DLD1 (cell line): ENCODE data around the gene CTBP2.

ENCODE experiments used
- in situ Hi-C: cut with HindIII; loops from 2 replicates; pipeline ENCODE4 v1.10.0; 2017; ENCODE audit warnings: low sequenced_read_pairs

The CTBP2 gene

DNA sequence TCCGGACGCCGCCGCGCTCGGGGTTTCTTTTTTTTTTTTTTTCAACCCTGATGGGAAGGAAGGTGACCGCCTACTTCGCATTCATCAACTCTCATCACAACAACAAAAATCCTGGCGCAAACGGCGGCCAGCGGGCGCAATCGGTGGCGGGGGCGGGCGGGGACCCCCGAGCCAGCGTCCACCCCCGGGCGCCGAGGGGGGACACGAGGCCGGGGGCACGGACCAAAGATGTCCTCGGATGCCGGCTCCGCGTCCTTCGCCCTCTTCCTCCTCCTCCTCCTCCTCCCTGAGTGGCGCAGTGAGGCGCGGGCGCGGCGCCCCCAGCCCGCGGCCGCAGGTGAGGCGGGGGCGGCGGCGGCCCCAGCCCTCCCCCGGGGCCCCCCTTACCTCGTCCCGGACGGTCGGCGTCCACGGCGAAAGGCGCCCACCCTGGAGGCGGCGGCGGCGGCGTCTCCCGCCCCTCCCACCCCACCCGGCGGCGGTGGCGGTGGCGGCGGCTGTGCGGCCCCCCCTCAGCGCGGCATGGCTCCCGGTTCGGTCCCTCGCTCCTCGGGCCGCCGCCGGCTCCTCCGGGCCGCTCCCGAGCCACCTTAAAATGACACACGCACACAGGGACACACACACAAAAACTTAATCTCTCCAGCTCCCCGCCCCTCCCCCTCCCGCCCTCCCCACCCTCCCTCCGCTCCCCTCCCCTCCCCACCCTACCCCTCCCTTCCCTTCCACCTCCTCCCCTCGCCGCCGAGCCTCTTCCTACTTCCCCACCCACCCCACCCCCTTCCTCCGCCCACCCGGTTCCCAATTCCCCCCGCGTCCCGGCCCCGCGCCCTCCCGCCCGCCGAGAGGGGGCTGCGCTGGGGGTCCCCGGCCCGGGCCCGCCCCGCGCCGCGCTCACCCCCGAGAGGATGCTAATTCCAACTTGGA, at the start of gene CTBP2:
Gene CTBP2, minus strand, starts transcription at position 632 of the 924 bp plus-strand sequence.
- in situ Hi-C loops: no loop called here

DNA sequence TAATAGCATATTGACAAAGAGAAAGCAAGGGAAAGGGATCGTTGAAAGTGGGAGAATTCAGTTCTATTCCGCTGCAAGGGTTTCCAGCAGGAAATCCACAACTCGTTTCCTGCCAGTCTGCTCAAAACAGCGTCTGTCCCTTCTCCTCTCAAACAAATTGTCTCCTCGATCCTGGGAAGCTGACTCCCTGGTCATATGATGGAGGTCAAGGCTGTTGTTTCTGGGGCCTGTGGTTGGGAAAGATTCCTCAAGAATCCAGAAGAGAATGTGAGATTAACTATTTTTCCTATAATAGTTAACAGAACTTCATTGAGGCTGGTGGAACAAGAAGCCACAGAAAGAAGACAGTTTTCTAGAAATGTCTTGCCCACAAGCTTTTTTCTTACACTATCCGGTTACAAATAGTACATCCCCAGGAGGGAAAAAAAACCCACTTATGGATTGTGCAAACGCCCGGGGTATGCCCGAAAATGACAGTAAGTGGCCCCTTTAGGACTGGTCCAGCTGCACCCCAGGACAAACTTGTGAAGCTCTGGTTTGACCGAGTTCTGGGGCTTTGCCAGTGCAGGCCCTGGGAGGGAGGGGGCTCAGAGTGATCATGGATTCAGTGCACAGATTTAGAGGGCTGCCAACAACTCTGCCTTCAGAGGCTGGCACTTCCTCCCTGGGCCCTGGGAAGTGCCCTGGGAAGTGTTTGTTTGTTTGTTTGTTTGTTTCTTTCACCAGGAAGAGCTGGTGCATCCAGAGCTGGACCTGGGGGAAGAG, 49.4 kb upstream of the CTBP2 start:
- in situ Hi-C loops: no loop called here

DNA sequence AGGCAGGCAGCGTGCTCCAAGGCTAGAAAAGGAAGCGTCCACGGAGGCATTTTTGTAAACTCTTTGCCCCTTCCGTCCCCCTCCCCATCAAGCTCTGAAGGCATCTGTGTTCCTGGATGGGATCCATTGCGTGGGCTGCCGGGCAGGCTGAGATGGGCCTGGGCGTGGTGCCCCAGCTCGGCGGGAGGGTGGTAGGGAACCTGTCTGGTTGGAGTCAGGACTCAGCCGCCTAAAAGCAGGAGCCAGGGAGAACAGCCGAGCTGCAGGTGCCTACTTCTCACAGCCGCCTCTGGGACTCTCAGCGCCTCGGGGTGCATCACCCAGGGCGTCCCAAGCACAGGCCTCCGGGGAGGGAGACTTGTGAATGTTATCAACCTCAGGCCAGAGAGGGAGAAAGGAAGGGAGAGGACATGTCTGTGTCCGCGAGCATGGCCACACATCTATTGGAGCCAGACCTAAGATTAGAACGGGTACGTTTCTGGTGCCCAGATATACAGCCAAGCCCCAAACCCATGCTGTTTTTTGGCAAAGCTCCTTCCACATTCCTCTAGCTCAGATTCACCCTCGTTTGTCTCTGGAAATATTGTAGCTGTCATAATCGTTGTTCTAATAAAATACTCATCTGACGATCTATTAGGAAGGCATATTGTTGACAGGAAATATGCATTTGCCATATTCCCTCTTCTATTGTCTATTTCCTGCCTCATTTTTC, 48.6 kb upstream of the CTBP2 start:
- in situ Hi-C loops: no loop called here

DNA sequence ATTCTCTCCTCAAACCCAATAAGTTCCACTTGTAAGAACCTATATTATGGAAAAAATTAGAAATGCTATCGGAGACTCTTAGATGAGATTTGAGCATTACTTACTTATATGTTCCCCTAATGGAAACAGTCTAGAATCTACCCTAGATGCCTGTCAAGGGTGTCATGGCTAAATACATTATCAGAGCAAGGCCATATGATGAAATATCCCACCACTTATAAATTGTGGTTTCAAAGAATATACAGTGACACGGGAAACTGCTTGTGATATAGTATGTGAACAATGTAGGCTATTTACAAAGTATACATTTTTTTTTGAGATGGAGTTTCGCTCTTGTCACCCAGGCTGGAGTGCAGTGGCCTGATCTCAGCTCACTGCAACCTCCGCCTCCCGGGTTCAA, 46.3 kb upstream of the CTBP2 start:
- in situ Hi-C loops: no loop called here

DNA sequence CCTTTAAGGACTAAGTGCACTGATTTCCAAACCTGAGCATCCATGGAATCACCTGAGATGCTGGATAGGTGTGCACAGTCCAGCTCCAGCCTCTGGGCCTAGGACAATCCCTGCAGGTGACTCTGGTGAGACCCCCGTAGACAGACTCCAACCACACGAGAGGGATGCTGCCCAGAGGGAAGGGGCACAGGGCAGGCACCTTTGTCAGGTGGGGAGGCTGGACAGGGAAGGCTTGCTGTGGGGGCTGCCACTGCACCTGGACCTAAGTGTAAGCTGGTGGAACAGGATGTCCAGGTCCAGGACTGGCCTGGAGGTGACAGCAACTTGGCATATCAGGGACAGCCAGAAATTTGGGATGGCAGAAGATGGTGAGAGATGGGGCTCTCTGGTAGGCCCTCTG, 45.1 kb upstream of the CTBP2 start:
- in situ Hi-C loops: no loop called here

DNA sequence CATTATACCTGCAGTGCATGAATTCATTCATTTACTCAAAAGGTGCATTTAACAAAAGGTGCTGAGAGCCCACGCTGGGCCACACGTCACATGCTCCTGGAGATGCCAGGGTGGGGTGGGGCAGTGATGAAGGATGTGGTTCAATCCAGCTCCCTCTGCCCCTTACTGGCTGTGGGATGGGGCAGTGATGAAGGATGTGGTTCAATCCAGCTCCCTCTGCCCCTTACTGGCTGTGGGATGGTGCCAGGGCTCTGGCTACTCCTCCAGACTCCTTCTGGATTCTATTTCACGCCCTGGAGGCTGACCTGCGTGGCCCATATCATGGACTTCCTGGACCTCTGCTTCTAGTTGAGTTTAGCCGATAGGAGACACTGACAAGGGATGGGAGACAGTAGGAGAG, 44.0 kb upstream of the CTBP2 start:
- in situ Hi-C loops: no loop called here

DNA sequence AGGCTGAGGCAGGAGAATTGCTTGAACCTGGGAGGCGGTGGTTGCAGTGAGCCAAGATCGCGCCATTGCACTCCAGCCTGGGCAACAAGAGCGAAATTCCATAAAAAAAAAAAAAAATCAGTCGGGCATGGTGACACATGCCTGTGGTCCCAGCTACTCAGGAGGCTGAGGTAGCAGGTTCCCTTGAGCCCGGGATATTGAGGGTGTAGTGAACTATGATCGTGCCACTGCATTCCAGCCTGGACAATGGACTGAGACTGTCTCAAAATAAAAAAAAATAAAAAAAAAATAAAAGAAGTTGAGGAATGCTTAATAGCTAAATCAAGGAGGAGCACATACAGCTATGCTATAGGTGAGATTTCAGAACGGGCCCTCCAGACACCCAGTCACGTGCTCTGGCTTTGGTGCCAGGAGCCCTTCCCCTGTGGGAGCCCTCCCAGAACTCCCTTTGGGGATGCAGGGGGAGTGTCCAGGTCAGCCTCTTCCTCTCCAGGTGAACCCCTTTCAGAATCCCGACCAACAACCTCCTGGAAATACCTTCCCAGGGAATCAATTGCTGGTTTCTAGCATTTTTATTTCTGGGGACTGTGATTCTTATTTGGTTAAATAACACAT, 42.9 kb upstream of the CTBP2 start:
- in situ Hi-C loops: no loop called here

DNA sequence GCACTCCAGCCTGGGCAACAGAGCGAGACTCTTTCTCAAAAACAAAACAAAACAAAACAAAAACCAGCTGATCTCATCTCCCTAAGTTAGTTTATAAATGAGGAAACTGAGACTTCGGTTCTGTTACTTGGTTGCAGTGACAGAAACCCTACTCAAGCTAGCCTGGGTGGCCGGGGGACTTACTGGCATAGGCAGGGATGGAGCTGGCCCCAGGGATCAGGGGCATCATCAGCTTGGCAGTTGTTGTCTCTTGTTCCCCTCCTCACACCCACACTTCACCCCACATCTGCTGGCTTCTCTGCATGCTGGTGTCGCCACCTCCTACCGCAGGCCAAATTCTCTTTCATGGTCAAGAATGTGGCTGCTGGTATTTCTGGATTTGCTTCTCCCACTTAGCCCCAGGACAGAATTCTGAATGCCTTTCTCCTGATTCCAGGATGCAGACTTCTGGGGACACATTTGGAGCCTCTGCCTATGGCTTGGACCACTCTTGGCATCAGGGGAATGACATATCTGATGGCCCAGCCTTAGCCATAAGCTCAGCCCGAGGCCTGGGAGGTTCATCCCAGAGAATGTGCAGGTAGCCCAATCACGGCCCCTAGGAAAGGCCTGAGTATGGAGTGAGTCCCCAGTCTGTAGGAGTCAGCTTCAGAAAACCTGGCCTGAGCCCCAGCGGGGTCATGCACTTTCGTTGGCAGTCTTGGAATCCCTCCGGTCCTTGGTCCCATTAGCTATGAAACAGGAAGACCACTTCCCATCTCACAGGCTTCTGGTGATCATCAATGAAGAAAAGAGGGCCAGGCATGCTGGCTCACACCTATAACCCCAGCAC, 41.6 kb upstream of the CTBP2 start:
- in situ Hi-C loops: no loop called here

DNA sequence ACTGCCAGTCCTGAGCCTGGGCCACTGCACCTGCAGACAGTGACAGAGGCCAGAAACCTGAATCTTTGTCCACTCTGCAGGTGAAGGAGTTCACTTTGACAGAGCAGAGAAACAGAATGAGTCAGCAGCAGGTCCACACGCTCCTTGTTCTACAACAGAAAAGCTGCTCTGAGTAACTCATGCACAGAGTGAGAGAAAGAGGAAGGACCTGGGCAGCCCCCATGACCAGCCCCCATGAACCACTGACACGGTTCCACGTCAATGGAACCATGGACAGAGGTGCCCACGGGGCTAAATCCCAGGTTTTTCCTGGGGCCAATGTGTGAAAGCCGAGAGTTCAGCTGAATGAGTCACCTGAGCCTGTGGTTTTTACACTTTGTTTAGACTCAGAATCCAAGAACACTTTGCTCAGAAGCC, 40.8 kb upstream of the CTBP2 start:
- in situ Hi-C loops: no loop called here

DNA sequence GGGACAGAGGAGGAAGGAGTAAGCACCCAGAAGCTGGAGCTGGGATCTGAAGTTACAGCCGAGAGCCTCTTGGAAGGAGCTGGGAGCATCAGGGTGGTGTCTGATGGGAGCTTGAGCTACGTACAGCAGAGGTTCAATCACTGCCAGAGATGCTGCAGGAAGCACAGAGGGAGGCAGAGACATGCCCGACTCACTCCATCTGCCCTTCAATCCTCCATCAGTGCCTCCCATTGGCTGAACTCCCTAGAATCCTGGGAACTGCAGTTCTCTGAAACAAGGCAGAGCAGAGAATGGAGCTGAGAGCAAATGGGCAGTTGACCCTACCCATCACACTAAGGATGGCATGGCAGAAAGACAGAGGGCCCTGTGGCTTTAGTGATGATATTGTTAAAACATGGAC, 40.0 kb upstream of the CTBP2 start:
- in situ Hi-C loops: no loop called here

DNA sequence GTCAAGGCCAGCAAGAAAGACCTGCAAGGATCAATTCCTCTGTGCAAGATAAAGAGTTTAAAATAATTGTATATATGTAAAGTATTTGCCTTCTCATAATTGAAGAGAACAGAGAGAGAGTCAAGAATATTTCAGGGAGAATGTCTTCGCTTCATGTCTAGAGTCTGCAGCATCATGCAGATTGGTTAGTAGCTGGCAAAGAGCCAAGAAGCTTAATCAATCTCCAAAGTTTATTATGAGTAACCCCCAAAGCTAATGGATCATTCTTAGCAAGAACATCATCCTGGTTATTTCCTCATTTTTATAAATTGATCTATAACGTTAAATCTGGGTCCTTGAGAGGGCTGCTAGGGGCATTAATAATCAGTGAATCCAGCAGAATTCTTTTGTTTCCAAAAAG, 38.9 kb upstream of the CTBP2 start:
- in situ Hi-C loops: no loop called here

DNA sequence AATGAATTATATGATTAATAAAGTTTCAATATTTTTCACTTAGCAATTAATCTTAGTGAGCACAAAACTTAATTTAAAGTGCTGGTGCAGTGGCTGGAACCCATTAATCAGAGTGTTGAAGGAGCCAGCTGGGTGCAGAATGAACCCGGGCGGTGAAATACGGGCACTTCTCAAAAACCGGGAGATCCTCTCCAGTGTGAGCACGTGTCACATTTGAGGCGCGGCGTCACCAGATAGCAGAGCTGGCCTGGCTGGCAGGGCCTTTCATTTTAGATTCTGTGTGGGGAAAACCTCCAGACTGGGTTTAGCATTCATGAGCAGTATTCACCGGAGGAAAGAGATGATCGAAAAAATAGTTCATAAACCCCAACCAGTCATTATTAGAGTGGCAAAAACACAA, 34.5 kb upstream of the CTBP2 start:
- in situ Hi-C loops: no loop called here

DNA sequence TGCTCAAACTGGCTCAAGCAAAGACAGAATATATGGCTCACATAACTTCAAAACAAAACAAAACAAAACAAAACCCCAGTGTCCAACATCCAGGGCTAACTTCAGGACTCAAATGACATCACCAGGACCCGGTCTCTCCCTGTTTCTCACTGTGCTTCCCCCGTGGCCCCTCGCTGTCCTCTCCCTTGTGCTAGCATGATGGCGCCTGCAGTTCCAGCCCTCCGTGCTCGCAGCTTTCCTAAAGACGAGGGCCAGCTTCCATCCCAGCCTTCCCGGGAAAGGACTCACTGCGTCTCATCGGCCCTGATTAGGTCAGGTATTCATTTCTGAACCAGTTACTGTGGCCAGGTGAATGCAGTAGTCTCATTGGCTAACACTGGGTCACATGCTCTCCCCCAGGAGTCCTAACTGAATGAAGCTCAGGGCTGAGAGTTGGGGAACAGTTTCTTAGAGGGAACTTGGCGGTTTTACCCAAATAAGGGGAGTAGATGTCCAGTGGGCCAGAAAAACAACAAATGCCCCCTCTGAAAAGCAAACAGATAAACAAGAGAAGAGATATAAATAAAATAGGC, 33.0 kb upstream of the CTBP2 start:
- in situ Hi-C loops: no loop called here

DNA sequence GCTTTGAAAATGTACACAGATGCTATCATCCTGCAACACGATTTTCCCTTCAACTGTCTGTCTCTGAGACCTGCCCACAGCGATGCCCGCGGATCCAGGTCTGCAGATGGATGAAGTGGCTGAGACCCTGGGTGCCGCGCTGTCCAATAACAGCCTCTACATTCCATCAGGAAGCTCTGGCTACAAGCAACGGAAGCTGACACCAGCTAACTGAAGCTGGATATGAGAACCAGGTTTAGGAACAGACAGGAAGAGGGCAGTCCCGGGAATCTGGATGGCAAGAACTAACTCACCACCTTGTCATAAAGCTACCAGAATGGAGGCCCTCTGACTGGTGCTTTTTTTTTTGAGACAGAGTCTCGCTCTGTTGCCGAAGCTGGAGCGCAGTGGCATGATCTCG, 32.3 kb upstream of the CTBP2 start:
- in situ Hi-C loops: no loop called here

DNA sequence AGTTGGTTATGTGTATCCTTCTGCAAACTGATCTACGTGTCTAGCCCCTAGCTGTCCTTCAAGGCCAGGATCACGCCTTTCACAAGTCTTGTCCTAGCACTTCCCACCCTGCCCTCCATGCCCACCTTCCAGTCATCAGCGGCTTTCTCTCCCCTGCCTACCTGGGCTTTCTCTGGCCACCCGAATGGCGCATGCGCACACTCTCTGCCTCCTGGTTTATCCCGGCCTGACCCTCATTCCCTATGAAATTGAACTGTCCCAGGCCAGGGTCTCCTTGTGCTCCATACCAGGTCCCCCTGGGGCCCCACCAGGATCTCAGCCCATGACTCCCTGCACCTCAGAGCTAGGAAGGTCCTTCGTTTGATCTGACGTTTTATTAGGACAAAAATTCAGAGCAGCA, 31.6 kb upstream of the CTBP2 start:
- in situ Hi-C loops: no loop called here

DNA sequence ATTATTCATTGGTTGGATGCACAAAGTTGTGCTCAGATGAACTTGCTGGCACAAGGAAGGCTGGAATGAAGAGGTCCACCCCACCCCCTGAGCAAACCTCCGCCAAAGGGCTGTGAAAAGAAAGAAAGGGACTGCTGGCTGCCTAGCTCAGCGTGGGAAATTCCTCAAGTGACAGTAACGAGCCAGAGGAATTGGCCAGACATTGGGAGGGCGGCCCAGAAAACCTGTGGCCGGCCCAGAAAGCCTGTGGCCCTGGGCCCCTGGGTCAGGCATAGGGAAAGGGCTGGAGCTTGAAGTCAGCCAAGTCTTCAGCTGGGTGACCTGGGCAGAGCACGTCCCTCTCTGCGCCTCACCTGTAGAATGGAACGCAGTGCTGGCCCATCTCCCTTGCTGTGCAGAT, 30.6 kb upstream of the CTBP2 start:
- in situ Hi-C loops: no loop called here

DNA sequence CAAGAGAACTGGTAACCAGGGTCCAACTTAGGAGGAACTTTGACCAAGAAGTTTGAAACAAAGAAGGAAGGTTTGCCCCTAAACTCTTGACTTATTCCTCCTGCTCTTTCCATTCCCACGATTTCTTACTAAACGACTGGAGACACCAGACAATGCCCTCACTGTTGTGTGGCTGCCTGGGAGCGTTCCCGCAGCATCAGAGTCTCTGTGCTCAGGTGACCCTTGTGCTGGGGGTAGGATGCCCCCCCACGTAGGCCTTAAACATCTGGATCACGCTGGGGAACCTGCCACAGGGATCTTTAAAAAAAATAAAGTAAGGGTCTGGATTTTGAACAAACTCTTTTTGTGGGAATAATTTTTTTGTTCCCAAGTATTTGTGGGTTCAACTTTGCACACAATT, 30.1 kb upstream of the CTBP2 start:
- in situ Hi-C loops: no loop called here

DNA sequence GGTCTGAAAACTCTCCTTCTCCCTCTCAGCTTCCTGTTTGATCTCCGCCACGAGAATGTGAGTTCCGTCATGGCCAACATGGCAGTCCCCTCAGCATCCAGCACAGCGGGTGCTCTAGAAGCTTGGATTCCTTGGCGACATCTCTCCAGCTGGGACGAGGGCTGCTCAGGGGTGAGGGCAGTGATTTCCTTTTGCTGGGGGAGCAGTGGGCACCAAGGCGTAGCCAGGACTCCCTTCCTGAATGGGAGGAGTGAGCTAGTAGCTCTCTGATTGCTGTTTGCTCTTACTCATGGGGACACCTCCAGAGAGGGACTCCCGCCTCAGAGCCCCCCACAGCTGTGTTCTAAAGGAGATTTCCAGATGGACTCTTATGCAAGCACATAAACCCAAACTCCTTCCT, 28.8 kb upstream of the CTBP2 start:
- in situ Hi-C loops: no loop called here

DNA sequence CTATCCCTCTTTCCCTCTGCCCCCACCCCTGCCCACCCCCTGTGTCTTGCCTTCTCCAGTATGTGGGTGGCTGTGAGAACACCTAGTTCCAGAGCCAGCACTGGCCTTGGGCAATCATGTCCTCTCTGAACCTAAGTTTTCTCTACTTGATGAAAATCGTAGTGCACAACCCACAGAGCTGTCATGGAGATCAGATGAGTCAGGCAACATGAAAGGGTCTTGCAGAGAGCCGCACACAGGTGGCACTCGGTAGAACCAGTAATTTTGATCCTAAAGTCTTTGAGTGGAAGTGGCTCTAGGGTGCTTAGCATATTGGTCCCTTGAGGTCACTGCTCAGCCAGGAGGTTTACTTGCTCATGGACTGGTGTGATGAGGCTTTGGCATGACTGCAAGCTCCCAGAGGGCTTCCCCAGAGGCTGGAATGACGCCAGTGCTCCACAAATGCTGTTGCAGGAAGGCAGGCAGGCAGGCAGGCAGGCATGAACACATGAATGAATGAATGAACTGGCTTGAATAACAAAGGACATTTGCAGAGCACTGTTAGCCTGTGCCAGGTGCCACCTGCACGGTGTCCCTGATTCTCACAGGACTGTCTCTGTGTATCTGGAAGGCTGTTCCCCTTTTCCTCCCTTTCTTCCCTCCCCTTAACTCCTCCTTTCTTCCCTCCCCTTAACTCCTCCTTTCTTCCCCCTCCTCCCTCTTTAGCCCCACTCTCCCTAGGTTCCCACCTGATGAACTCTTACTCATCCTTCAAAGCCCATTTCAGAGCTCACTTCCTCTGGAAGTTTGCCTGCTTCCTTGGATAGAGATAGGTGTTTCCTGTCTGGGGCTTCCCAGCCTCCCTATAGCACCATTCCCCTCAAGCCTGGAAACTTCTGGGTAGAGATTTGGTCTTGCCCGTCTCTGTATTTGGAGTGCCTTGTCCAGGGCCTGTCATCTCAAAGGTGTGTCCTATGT, 27.2 kb upstream of the CTBP2 start:
- in situ Hi-C loops: no loop called here
